ENCODE data around the gene GALNT2. TPM values are rescaled to one million over a fixed set of nuclear protein-coding genes. Genes with fewer than 3 reads are reported as not detected.
A peak's percentile ranks its signal among the peaks of the same experiment; 100 is the strongest.

Gene GALNT2
- total and polyA plus RNA-seq, 2 donors from 2014 or later, result 20.2 to 59.2 TPM

GRCh38 chr1:230233786-230234185 is 166.7 kb downstream of the GALNT2 start:
- DNase-seq (no peak), FAIRE-seq (no peak)
- no peaks in the 10 kb centered on the region for H3K9me3 ChIP-seq (ENCODE audit: control insufficient read depth in 2 of 3, insufficient read depth in 1 of 3, low read length in 3 of 3)
- peaks cover 0 to 3% (median 0%) of the 10 kb centered on the region in 3 donors for H3K4me1 ChIP-seq (ENCODE audit: control insufficient read depth in 2 of 3, insufficient read depth in 2 of 3, low read depth in 1 of 3, low read length in 3 of 3)
- no peaks in the 10 kb centered on the region for H3K27me3 ChIP-seq (ENCODE audit: control insufficient read depth, insufficient read depth, low read length)
- intact Hi-C loops (cut with DNase I), result no loop called here
- no peak overlapping the region for H3K4me3 ChIP-seq (ENCODE audit: low read length in 3 of 3)
- H3K9ac ChIP-seq (ENCODE audit: low read length in 3 of 3), result no peak overlapping the region
- no peak overlapping the region for H3K27ac ChIP-seq (ENCODE audit: low read depth in 2 of 2, low read length in 2 of 2)
- no peak for TF ChIP-seq CTCF (IDR thresholded peaks at IDR 0.05; ENCODE audit: borderline replicate concordance, extremely low read depth, insufficient read depth)
- H3K36me3 ChIP-seq (ENCODE audit: control insufficient read depth in 2 of 3, insufficient read depth in 3 of 3, low read length in 3 of 3), result peaks cover 0 to 8% (median 0%) of the 10 kb centered on the region in 3 donors

GRCh38 chr1:230235876-230236275 is 168.8 kb downstream of the GALNT2 start:
- TF ChIP-seq CTCF (IDR thresholded peaks at IDR 0.05; ENCODE audit: borderline replicate concordance, extremely low read depth, insufficient read depth), result no peak
- FAIRE-seq (no peak), DNase-seq (no peak)
- H3K4me3 ChIP-seq (ENCODE audit: low read length in 3 of 3), result no peak overlapping the region
- peaks cover 0 to 8% (median 0%) of the 10 kb centered on the region in 3 donors for H3K36me3 ChIP-seq (ENCODE audit: control insufficient read depth in 2 of 3, insufficient read depth in 3 of 3, low read length in 3 of 3)
- H3K27me3 ChIP-seq (ENCODE audit: control insufficient read depth, insufficient read depth, low read length), result no peaks in the 10 kb centered on the region
- no peak overlapping the region for H3K9ac ChIP-seq (ENCODE audit: low read length in 3 of 3)
- H3K4me1 ChIP-seq (ENCODE audit: control insufficient read depth in 2 of 3, insufficient read depth in 2 of 3, low read depth in 1 of 3, low read length in 3 of 3), result peaks cover 0 to 3% (median 0%) of the 10 kb centered on the region in 3 donors
- H3K9me3 ChIP-seq (ENCODE audit: control insufficient read depth in 2 of 3, insufficient read depth in 1 of 3, low read length in 3 of 3), result no peaks in the 10 kb centered on the region
- intact Hi-C loops (cut with DNase I), result no loop called here
- no peak overlapping the region for H3K27ac ChIP-seq (ENCODE audit: low read depth in 2 of 2, low read length in 2 of 2)

GRCh38 chr1:230236301-230237008 is 169.4 kb downstream of the GALNT2 start:
- DNase-seq (peak in 1 of 5 donors; percentile 16), FAIRE-seq (no peak)
- peaks cover 0 to 8% (median 0%) of the 10 kb centered on the region in 3 donors for H3K36me3 ChIP-seq (ENCODE audit: control insufficient read depth in 2 of 3, insufficient read depth in 3 of 3, low read length in 3 of 3)
- no peak overlapping the region for H3K27ac ChIP-seq (ENCODE audit: low read depth in 2 of 2, low read length in 2 of 2)
- H3K9me3 ChIP-seq (ENCODE audit: control insufficient read depth in 2 of 3, insufficient read depth in 1 of 3, low read length in 3 of 3), result no peaks in the 10 kb centered on the region
- H3K9ac ChIP-seq (ENCODE audit: low read length in 3 of 3), result no peak overlapping the region
- intact Hi-C loops (cut with DNase I), result no loop called here
- no peak for TF ChIP-seq CTCF (IDR thresholded peaks at IDR 0.05; ENCODE audit: borderline replicate concordance, extremely low read depth, insufficient read depth)
- H3K27me3 ChIP-seq (ENCODE audit: control insufficient read depth, insufficient read depth, low read length), result no peaks in the 10 kb centered on the region
- no peaks in the 10 kb centered on the region for H3K4me1 ChIP-seq (ENCODE audit: control insufficient read depth in 2 of 3, insufficient read depth in 2 of 3, low read depth in 1 of 3, low read length in 3 of 3)
- H3K4me3 ChIP-seq (ENCODE audit: low read length in 3 of 3), result no peak overlapping the region

Measured in kidney (tissue), 14 donors.